Measurements from ENCODE around the gene CORO2B.

Gene CORO2B

DNA sequence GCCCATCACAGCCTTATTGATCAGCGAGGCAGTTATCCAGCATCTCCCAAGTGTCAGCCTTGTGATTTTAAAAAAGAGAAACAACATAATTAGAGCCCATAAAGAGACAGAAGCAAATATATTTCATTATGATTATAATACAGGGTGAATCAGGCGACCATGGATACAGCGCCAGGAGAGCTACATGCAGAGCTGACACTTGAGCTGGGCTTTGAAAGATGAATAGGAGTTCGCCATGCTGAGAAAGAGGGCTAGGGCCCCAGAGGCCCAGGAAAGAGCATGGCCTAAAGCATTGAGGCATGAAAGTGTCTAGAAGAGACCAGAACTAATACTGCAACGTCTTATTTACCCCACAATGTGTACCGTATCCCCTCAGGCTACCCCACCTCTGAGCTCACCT lies 4.2 kb upstream of the CORO2B start:
- no peak for DNase-seq

DNA sequence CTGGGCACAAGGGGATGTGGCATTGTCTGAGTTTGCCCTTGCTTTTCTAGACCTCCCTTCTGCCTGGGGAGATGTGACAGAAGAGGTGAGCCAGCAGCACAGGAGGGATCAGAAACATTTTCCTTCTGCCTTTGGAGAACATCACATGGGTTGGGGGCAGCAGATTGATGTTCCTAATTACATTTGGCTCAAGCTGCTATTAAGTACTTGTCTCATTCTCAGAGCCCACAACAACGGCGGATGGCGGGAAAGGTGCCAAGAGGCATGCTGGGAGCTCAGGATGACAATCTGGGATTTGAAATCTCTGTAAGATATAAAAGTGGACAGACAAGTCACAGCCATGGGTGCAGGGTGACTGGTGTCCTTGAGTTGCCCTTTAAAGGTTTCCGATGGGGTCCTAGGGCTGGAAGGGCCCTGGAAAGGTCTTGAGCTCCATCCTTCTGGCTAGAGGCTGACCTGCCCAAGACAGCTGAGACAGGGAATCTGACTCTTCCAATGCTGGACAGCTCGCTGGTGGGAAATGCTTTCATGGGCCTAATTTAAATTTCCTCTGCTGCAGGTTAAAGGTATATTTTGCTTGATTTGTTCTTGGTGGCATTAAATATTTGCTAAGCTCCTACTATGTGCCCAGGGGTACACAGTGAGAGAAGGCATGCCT lies 2.4 kb upstream of the CORO2B start:
- DNase-seq: no peak

DNA sequence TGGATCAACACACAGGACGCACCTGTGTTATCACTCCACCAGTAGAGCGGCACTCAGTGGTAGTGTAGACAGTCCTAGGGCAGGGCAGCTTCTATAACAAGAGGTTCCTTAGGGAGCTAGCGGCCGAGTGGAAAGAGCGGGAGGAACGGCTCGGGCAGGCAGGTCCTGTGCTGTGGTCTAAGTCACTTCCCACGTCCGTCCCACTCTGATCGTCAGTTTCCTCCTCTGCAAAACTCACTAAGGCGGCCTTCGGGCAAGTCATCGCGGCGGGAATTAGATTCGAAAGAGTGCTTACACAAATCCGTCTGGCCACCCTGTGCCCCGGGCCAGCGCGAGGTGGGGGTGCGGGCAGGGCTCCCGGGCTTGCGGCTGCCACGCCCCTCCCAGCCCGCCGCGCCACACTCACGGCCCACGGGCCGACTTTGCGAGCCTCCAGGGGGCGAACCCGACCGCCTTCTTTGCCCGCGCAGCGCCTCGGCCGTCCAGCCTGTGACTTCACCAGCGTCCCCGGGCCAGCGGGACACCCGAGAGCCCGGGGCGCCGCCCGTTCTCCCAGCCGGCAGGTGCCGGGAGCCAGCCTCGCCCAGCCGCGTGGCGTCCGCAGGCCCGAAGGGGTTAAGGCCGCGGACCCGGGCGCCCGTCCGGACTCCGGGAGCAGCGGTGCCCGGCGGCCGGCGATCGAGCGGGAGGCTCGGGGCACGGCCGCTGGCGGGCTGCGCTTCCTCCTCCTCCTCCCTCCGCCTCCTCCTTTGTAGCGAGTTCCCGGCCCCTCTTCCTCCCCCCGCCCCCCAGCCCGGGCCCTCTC lies 416 bp upstream of the CORO2B start:
- DNase-seq: no peak

DNA sequence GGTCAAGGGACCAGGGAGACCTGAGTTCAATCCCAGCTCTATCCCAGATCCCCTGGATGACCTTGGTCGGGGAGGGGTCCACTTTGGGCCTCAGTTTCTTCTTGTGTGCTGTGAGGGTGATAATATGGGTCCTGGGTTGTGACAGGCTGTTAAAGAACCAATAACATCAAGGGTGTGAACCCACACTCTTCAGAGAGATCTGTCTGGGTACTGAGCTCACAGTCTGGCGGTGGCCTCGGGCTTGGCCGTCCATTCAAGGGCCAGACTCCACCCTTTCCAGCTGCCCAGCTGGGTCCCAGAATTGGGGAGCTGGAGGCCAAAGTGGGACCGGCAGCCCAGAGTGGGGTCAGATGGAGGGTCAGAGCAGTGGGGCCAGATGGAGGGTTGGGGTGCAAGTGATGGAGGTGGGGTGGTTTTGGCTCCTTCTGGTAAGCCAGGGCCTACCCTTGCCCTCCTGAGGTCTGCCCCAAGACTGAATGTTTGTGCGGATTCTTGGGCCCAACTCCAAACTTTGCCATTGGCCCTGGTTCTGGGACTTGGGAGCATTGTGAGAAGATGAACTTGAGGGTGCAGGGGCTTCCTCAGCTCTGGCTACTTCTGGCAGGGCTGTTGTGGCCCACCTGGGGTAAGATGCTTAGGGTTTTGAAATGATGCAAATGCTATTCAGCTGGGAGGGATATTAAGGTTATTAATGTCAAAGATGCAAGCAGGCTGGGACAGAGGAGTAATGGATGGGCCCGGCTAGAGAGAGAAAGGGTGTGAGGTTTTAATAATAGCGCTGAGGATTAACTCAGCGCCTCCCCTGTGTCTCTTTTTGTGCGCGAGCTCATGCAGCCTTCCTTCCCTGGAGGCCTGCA lies 1.5 kb downstream of the CORO2B start:
- DNase-seq: no peak

DNA sequence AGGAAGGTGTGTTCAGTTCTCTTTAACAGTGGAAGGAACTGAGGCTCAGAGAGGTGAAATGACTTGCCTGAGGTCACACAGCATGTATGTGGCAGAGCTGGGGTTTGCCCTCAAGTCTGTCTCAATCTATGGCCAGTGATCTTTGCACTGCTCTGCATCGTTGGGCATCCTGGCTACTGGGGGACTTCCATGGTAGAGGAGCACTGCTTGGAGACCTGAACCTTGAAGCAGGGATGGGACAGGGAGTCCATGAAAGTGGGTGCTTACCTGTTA lies 2.0 kb downstream of the CORO2B start:
- DNase-seq: no peak

DNA sequence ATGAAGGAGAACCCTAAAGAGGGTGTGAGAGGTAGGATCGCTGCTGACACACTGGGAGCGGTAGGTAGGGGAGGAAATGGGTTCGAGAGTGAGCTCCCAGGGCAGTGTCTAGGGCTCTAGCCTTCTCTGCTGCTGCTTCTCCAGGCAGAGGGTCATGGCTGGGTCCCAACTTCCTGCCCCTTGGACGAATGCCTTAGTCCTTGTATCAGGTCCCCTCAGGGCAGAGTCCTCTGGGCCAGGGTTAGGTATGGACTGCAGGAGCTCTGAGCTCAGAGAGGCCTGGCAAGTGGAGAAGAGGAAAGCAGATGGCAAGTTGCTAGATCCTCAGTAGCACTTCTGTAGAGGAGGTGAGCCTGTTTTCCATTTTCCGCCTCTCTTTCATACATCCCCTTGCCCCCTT lies 2.9 kb downstream of the CORO2B start:
- DNase-seq: no peak

DNA sequence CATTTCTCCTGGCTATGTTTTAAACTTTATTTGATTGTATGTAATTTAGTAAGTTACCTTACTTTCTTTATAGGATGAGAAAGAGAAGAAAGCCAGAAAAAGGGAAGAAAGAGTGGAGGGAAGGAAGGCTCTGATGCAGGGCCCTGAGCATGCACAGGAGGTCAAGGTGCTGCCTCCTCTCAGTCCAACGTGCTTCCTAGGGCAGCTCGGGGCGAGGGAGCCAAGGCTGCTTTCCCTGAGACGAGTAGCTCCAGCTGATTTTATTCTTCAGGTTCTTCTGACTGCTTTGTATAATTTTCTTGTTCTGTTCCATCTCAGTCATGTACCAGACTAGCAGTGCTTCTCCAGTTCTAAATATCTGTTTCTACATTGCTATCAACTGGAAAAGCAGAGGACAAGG lies 3.4 kb downstream of the CORO2B start:
- no peak for DNase-seq

DNA sequence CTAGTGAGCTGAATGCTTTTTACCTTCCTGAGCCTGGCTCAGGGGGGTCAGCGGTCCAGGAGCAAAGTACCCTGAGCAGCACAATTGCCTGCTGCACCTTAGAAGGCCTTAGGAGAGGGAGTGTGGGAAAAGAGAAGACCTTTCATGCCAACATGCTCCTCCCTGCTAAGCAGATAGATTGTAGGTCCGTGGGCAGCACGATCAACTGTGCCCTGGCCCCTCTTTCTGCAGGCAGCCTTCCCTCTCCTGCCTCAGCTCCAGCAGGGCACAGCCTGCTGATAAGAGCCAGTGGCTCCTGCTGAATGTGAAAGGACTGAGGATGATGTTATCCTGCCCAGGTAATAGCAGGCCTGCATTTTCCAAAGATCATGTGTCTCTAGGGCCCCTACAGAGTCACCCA lies 4.1 kb downstream of the CORO2B start:
- no peak for DNase-seq

DNA sequence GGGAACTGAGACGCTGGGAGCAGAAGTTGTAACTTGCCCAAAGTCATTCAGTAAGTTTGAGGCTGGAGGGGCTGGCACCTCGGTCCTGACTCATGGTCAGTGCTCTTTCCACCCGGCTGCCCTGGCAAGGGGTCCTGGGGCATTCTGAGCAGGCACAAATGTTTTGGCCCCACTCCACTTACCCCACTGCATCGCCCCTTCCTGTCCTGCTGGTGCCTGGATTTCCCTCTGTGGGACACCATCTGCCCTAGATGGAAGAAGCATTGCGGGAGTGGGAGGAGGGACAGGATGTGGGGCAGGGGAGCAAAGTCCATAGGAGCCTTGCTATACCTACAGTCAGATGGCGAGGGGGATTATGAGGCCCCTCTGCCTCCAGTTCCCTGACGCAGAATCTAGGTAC lies 4.5 kb downstream of the CORO2B start:
- DNase-seq: no peak

DNA sequence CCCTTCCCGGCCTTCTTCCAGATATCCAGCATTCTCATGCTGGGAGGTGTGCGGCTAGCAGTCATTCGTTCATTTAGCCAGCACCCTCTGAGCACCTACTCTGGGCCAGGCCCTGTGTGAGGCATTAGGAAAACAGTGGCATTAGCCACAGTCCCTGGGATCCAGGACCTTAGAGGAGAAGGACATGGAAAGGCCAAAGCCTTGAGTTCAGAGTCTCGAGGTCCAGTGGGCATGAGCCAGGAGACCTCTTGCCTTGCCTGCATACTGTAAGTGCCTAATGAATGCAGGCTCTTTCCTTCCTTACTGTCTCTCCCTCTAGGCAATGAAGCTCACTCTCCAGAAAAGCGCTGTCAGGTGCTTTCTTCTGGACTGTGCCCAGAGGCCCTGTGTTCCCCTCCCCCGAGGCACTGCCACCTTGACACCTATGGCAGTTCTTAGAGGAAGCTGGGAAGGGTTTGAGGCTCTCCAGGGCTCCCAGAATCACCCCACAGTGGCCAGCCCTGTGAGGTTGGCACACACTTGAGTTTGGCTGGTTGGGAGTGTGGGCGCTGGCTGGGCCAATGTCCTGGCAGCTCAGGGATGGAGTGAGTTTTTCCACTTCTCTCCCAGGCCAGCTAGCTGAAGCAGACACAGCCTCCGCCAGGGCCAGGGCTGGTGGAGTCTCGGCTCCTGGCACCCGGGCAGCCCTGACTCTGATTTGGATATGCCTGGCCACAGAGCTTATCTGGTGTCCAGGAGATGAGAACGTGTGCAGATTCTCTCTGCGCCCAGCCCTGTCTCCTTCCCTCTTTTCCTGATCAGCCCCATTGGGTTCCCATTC lies 5.4 kb downstream of the CORO2B start:
- DNase-seq: no peak

DNA sequence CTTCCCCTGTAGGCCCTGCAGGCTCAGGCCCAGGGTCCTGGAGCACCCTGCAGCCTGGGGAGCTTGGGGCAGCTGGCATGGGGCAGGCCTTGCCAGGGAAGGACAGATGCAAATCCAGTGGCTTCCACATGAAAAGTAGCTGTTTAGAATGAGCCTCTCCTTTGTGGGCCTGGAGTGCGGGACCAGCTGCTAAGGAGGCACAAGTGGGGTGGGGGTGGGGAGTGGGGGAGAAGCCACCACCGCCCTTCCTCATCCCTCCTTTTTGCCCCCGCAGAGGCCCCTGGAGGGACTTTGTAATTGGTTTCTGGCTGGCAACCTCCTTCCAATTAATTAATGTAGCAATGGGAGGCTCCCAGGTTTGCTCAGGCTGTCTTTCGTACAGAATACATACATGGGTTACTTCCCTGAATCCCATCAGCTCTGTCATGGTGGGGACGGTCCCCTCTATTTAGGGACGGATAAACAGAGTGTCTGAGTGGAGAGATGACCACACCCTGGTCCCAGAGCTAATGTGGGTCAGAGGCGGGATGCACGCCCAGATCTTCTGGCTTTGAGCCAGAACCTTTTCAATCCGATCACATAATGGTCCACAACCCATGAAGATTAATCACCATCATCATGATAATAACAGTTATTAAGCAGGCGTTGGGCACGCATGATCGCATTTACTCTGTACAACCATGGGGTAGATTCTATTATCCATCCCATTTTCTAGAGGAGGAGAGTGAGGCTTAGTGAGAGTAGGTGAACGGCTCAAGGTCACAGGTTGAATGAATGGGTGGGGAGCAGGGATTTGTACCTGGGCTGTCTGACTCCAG lies 6.2 kb downstream of the CORO2B start:
- DNase-seq: no peak

DNA sequence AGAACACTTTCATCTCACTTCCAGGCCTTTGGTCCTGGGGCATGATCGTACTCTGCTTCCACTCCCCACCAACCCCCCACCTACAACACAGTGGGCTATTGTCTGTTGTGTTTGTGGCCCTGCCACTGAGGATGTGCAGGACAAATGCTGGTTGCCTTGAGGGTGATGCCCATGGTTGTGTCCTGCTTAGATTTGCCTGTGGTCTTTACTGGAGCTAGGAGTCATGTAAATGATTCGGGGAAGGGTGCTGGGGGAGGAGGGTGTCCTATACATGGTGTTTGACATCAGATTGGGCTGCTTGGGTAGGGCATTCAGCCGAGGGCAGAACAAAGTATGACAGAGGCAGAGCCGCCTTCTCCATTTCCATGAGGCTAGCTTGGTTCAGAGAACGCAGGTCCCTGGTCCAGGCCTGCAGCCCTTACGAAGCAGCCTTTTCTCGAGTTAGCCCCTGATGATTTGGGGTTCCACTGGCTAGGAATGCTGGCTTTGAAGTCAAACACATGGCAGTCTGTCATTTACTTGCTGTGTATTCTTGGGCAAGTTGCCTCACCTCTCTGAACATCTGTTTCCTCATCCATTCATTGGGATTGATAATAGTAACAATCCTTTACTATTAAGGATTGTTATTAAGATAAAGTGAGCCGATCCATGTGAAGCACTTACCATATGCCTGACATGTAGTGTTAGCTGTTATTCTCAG lies 6.9 kb downstream of the CORO2B start:
- DNase-seq: no peak

DNA sequence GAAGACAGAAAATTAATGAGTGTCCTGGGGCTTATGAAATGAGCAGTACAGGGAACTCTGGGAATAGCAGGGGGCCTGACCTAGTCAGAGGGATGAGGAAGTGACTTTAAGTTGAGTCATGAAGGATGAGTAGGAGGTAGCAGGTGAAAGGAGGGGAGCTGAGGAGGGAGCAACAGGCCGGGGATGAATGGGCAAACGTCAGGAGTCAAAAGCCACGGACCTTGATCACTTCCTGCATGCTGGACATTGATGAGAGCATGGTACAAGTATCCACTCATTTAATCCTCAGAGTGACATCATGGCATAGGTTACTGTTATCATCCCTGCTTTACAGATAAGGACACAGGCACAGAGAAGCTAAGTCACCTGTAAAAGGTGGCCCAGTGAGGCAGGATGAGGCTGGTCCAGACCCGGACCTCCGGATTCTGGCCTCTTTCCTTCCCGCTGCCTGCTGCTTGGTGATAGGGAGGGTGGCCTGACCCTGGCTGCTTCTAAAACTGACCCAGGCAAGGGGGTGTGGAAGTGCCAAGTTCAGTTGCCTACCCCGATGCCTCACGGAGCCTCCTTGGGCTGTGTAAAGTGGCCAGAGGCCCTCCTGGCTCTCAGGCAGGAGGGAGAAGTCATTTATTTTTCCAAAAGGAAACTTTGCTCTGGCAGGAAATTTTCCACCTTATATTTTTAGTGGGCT lies 7.6 kb downstream of the CORO2B start:
- no peak for DNase-seq

DNA sequence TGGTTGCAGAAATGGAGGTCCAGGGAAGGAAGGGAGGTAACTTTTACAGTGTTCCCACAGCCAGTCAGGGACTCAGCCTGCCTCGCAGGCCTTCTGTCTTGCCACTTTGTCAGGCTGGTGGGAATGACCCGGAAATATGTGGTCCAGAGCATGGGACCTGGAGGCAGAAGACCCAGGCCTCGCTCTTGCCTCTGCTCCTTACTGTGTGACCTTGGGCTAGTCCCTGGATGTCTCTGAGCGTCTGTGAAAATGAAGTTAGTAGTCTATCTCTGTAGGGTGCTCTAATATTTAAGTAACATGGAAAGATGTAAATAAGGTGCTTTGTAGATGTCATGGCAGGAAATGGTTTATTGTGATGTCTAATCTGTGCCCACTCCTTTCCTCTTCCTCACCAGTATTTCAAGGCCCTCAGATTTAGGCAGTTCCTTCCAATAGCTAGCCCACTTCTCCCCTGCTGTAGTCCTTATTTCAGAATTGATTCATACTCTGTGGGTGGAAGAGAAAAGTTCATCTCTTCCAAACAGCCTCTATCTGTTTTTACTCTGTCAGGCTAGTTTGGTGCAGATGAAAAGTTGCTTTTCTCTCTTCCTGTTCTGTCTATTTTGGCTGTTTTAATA lies 9.1 kb downstream of the CORO2B start:
- no peak for DNase-seq

DNA sequence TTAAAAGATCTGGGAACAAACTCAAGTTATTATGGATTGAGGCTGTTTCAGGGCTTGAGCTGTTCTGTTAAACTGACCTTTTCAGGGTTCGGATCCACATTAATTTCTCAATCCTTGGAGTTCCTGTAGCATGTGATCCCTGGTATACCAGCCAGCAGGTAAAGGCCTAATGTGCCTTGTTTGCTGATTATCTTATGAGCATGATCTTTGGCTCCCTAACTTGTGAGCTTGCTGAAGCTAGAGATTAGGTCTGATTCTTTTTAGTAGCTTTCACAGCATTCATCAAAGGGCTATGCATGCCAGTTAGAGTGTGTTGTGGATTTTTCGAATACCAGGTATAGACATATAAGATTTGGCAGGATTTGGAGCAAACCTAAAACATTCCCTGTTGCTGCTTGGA lies 10.3 kb downstream of the CORO2B start:
- DNase-seq: no peak

DNA sequence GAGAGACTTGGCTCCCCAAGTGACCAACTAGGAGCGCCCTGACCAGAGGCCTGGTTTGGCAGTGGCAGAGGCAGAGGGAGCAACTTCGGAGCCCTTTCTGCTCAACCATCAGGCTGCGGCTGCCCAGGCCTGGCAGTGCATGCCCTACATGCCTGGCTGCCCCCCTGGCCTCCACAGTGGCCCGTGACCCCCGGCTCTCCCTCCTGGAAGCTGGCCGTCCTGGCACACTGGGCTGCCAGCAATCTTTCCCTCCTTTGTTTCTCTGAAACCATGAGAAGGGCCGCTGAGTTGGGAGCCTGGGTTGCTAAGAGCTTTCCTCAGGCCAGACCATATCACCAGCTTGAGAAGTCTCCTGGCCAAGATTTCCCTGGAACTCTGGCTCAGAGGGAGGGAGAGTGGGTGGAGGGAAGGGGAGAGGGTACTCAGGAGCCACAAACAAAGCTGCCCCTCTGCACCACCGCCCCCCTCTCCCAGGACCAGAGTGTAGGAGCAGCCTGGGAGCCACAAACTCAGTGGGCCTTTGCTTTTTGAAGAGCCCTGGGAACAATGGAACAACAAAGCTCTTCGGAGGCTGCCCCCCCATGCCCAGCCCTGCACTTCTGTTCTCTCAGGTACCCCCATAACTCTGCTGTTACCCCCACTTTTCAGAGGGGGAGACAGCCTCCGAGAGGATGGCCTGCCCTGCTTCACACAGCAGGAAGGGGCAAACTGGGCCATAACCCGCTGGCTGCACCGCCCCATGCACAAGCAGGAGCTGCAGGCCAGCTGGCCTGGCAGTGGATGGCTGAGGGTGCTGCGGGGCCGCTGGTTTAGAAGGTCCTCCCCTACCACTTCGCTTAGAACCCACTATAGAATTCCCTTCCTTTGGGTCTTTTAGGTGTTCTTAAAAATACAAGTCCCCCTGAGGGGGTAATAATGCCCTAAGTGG lies 11.3 kb downstream of the CORO2B start:
- no peak for DNase-seq

DNA sequence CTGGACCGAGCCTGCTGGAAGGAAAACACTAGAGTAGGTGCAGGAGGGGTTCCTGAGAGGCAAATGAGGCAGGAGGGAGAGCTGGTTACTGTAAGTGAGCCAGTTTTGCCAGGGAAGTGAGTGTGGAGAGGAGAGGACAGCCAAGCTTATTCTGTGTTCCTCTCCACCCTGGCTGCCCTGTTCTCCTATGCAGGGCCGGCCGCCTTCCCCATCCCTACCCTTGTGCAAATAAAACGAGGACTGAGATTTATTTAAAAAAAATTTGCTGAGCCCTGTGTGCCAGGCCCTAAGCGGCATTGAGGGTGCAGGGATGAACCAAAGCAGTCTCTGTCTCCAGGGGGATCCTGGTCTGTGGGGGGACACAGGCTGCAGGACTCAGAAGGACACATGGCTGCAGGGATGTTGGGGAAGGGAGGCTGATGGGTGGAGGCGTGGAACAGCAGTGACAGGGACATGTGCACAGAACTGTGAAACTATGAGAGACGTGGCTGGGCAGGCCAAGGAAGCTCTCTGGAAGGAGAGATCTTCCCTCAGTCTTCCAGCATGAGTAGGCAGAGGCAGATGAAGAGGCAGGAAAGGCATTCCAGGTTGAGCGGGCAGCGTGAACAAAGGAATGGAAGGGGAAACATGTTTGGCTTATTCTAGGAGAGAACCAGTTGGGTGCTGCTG lies 12.1 kb downstream of the CORO2B start:
- DNase-seq: no peak

DNA sequence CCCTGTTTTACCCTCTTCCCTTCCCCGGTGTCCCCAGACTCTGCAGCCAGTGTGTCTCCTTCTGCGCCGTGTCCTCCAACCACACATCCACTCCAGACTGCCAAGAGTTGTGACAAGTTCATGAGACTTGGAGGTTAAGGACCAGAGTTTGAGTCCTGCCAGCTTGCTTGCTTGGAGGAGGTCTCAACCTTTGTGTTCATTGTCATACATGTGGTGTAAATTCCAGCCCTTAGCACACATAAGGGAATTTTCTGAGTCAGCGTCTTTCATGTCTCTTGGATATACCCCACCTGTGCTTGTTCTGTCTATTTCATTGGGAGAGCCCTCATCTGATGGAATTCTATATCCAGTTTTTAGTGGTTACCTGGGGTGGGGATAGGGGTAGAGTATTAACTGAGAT lies 13.3 kb downstream of the CORO2B start:
- DNase-seq: no peak

DNA sequence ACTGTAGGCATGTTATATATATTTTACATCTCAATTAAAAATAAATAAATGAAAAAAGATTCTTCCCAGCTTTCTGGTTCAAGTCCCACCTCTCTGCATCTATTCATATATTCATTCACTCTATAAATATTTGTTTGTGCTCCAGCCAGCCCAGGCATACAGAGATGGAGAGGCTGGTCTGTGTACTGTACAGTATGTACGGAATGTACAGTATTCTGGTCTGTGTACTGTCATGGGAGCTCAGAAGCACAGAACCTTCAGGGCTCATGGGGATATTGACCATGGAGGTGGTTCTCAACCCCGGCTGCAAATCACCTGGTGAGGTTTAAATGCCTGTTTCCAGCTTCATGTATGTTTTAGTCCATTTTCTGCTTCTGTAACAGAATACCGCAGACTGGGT lies 13.8 kb downstream of the CORO2B start:
- no peak for DNase-seq
